ENCODE data around the gene GADD45GIP1. TPM values are rescaled to one million over a fixed set of nuclear protein-coding genes. Genes with fewer than 3 reads are reported as not detected.
A peak's percentile ranks its signal among the peaks of the same experiment; 100 is the strongest.

Gene GADD45GIP1
- total RNA-seq, 3 donors from 2014 or later (not counting 1 experiment from before 2014, with no cell fraction given), result 5.3 to 7.1 (median 5.7) TPM

- TF ChIP-seq CTCF (IDR thresholded peaks at IDR 0.05), result no peak
- ATAC-seq, result peak in 1 of 3 donors; percentile 14
- H3K4me1 Mint-ChIP-seq, result no peaks in the 10 kb centered on the region
- H3K4me3 Mint-ChIP-seq, result no peak overlapping the region
- no peak overlapping the region for H3K27ac Mint-ChIP-seq
- no peaks in the 10 kb centered on the region for H3K9me3 ChIP-seq (ENCODE audit: control insufficient read depth, insufficient read depth, low read length)
- H3K27ac ChIP-seq (ENCODE audit: low read length), result no peak overlapping the region
- no peaks in the 10 kb centered on the region for H3K4me1 ChIP-seq (ENCODE audit: control insufficient read depth, insufficient read depth, low read length)
- H3K9me3 Mint-ChIP-seq, result no peaks in the 10 kb centered on the region
- H3K27me3 ChIP-seq (ENCODE audit: control insufficient read depth, insufficient read depth, low read length), result peaks cover 7% of the 10 kb centered on the region
- H3K36me3 Mint-ChIP-seq, result no peaks in the 10 kb centered on the region
- 72% methylated on average over 7 of the region's 7 CpGs for WGBS (ENCODE audit: insufficient coverage)
- no peaks in the 10 kb centered on the region for H3K36me3 ChIP-seq (ENCODE audit: control insufficient read depth, insufficient read depth, low read length)
- H3K27me3 Mint-ChIP-seq (ENCODE audit: low read depth in 2 of 2), result peaks cover 21 to 25% of the 10 kb centered on the region in 2 donors
- intact Hi-C loops (cut with micrococcal nuclease), result no loop called here
- DNase-seq, result no peak
- H3K4me3 ChIP-seq (ENCODE audit: low read length), result no peak overlapping the region
Measured at GRCh38 chr19:13004273-13004672, 47.2 kb upstream of the GADD45GIP1 start.

GRCh38 chr19:13003081-13003480 lies 46.1 kb upstream of the GADD45GIP1 start:
- WGBS (ENCODE audit: insufficient coverage), result 93% methylated on average over 13 of the region's 15 CpGs
- Histone ChIP-seq H3K4me1 (ENCODE audit: control insufficient read depth, insufficient read depth, low read length) (no peaks in the 10 kb centered on the region), H3K27ac (ENCODE audit: low read length) (no peak overlapping the region), H3K36me3 (ENCODE audit: control insufficient read depth, insufficient read depth, low read length) (no peaks in the 10 kb centered on the region), H3K27me3 (ENCODE audit: control insufficient read depth, insufficient read depth, low read length) (peaks cover 2% of the 10 kb centered on the region), H3K9me3 (ENCODE audit: control insufficient read depth, insufficient read depth, low read length) (no peaks in the 10 kb centered on the region), H3K4me3 (ENCODE audit: low read length) (no peak overlapping the region)
- no peaks in the 10 kb centered on the region for H3K9me3 Mint-ChIP-seq
- H3K27ac Mint-ChIP-seq, result no peak overlapping the region
- DNase-seq, result no peak
- no peaks in the 10 kb centered on the region for H3K4me1 Mint-ChIP-seq
- no peak overlapping the region for H3K4me3 Mint-ChIP-seq
- ATAC-seq, result no peak
- no peaks in the 10 kb centered on the region for H3K36me3 Mint-ChIP-seq
- intact Hi-C loops (cut with micrococcal nuclease), result no loop called here
- TF ChIP-seq CTCF (IDR thresholded peaks at IDR 0.05), result no peak
- peaks cover 9 to 24% of the 10 kb centered on the region in 2 donors for H3K27me3 Mint-ChIP-seq (ENCODE audit: low read depth in 2 of 2)

- Histone ChIP-seq H3K4me3 (ENCODE audit: low read length) (no peak overlapping the region), H3K9me3 (ENCODE audit: control insufficient read depth, insufficient read depth, low read length) (no peaks in the 10 kb centered on the region), H3K27ac (ENCODE audit: low read length) (no peak overlapping the region), H3K36me3 (ENCODE audit: control insufficient read depth, insufficient read depth, low read length) (no peaks in the 10 kb centered on the region), H3K27me3 (ENCODE audit: control insufficient read depth, insufficient read depth, low read length) (peaks cover 2% of the 10 kb centered on the region), H3K4me1 (ENCODE audit: control insufficient read depth, insufficient read depth, low read length) (no peaks in the 10 kb centered on the region)
- Mint-ChIP-seq H3K36me3 (no peaks in the 10 kb centered on the region), H3K9me3 (no peaks in the 10 kb centered on the region), H3K4me1 (no peaks in the 10 kb centered on the region), H3K27me3 (ENCODE audit: low read depth in 2 of 2) (peaks cover 15 to 30% of the 10 kb centered on the region in 2 donors), H3K27ac (no peak overlapping the region), H3K4me3 (no peak overlapping the region)
- intact Hi-C loops (cut with micrococcal nuclease), result no loop called here
- no peak for DNase-seq
- no peak for TF ChIP-seq CTCF (IDR thresholded peaks at IDR 0.05)
- 92% methylated on average over 28 of the region's 29 CpGs for WGBS (ENCODE audit: insufficient coverage)
- ATAC-seq, result no peak
Measured at GRCh38 chr19:13002166-13002898, 45.3 kb upstream of the GADD45GIP1 start.

All from natural killer cell (primary cell).